Smooth muscle cell (in vitro differentiated cells): Measurements from ENCODE around the gene CTIF. TPM values are rescaled to one million over a fixed set of nuclear protein-coding genes. Genes with fewer than 3 reads are reported as not detected.

Source experiments
- DNase-seq: peaks from one replicate; lab custom pipeline; 2025; ENCODE audit not compliant: unreplicated experiment; lab: John Stamatoyannopoulos, UW
- H2AFZ ChIP-seq: fragments of 200-600 bp; sonication (generic); 2 replicates; pipeline ENCODE4 v1.6.0; 2016; ENCODE audit warnings: antibody characterized with exemption, low read depth, mild to moderate bottlenecking
- H3F3A ChIP-seq: fragments of 200-600 bp; sonication (generic); 2 replicates; pipeline ENCODE4 v1.6.0; 2017; ENCODE audit warnings: antibody characterized with exemption, low read depth
- H3K27ac ChIP-seq: fragments of 200-600 bp; sonication (generic); 2 replicates; pipeline ENCODE4 v1.5.1; 2016; ENCODE audit warnings: low read depth, mild to moderate bottlenecking
- H3K27me3 ChIP-seq: fragments of 200-600 bp; sonication (generic); 2 replicates; pipeline ENCODE4 v1.6.1; 2016; ENCODE audit warnings: low read depth, mild to moderate bottlenecking
- H3K36me3 ChIP-seq: fragments of 200-600 bp; sonication (generic); 2 replicates; pipeline ENCODE4 v1.5.1; 2016; ENCODE audit warnings: low read depth
- H3K4me1 ChIP-seq: fragments of 200-600 bp; sonication (generic); 2 replicates; pipeline ENCODE4 v1.5.1; 2016; ENCODE audit warnings: low read depth
- H3K4me2 ChIP-seq: fragments of 200-600 bp; sonication (generic); 2 replicates; pipeline ENCODE4 v1.6.0; 2016; ENCODE audit warnings: mild to moderate bottlenecking
- H3K4me3 ChIP-seq: fragments of 200-600 bp; sonication (generic); 2 replicates; pipeline ENCODE4 v1.5.1; 2016; ENCODE audit warnings: mild to moderate bottlenecking
- H3K79me2 ChIP-seq: fragments of 200-600 bp; sonication (generic); 2 replicates; pipeline ENCODE4 v1.6.0; 2016; ENCODE audit warnings: low read depth, mild to moderate bottlenecking
- H3K9ac ChIP-seq: fragments of 200-600 bp; sonication (generic); 2 replicates; pipeline ENCODE4 v1.6.0; 2016; ENCODE audit warnings: low read depth
- H3K9me3 ChIP-seq: fragments of 200-600 bp; sonication (generic); replicated peaks from 2 replicates; pipeline ENCODE4 v1.5.1; 2016; ENCODE audit warnings: low read depth
- H4K20me1 ChIP-seq: fragments of 200-600 bp; sonication (generic); 2 replicates; pipeline ENCODE4 v1.6.0; 2016; ENCODE audit warnings: low read depth
- CTCF ChIP-seq: fragments of 200-600 bp; sonication (generic); IDR thresholded peaks from 2 replicates; pipeline ENCODE4 v1.5.1; 2017; ENCODE audit warnings: borderline replicate concordance, mild to moderate bottlenecking, antibody characterized with exemption; ENCODE audit not compliant: insufficient read depth, poor library complexity, severe bottlenecking
- WGBS: methylation state at CpG from one replicate; pipeline ENCODE4 v1.1.7; 2016; ENCODE audit warnings: low lambda C conversion rate; 5-methylcytosine and 5-hydroxymethylcytosine counted together
- polyA plus RNA-seq: library from polyadenylated mRNA; unstranded; fragments of >200 nt; fragmentation: Nextera tagmentation; extraction: Ambion mirVana; gene quantifications from 2 replicates; pipeline ENCODE4 v1.2.1, GENCODE V29; 2016
- total RNA-seq: library from RNA; depleted of rRNA; stranded (reverse); fragments of >200 nt; gene quantifications from 2 replicates; pipeline ENCODE4 v1.2.3, GENCODE V29; 2014

The CTIF gene
- total and polyA plus RNA-seq, 2 experiments from 2014 or later = 22.2 to 25.3 TPM

GRCh38 chr18:48806551-48807261, 267.9 kb downstream of the CTIF start:
- no peaks in the 10 kb centered on the region for H3K27me3 ChIP-seq
- DNase-seq = no peak
- no peak overlapping the region for H3K4me3 ChIP-seq
- WGBS = 37% methylated on average over 11 of the region's 11 CpGs
- no peaks in the 10 kb centered on the region for H3K9me3 ChIP-seq
- peak overlapping the region; percentile 49 for H3K9ac ChIP-seq
- H3F3A ChIP-seq = peaks cover 16% of the 10 kb centered on the region
- H3K79me2 ChIP-seq = peaks cover 21% of the 10 kb centered on the region
- peak overlapping the region; percentile 59 for H3K4me2 ChIP-seq
- H3K27ac ChIP-seq = peak overlapping the region; percentile 90
- TF ChIP-seq CTCF = no peak
- H3K4me1 ChIP-seq = peaks cover 11% of the 10 kb centered on the region
- no peaks in the 10 kb centered on the region for H4K20me1 ChIP-seq
- no peak overlapping the region for H2AFZ ChIP-seq
- H3K36me3 ChIP-seq = no peaks in the 10 kb centered on the region

GRCh38 chr18:48808476-48808875, 269.6 kb downstream of the CTIF start:
- peak overlapping the region; percentile 14 for H3K4me2 ChIP-seq
- H4K20me1 ChIP-seq = no peaks in the 10 kb centered on the region
- H3K36me3 ChIP-seq = no peaks in the 10 kb centered on the region
- H3K27me3 ChIP-seq = no peaks in the 10 kb centered on the region
- no peak overlapping the region for H3K9ac ChIP-seq
- WGBS = 50% methylated on average over 1 of the region's 1 CpG
- no peak overlapping the region for H3K4me3 ChIP-seq
- peaks cover 11% of the 10 kb centered on the region for H3K4me1 ChIP-seq
- no peak for TF ChIP-seq CTCF
- no peaks in the 10 kb centered on the region for H3K9me3 ChIP-seq
- peaks cover 11% of the 10 kb centered on the region for H3F3A ChIP-seq
- peaks cover 18% of the 10 kb centered on the region for H3K79me2 ChIP-seq
- no peak overlapping the region for H2AFZ ChIP-seq
- no peak for DNase-seq
- peak overlapping the region; percentile 90 for H3K27ac ChIP-seq

- Histone ChIP-seq H3K4me1 (peaks cover 11% of the 10 kb centered on the region), H3K27ac (peak overlapping the region; percentile 90), H3K36me3 (no peaks in the 10 kb centered on the region), H3K4me3 (no peak overlapping the region), H4K20me1 (no peaks in the 10 kb centered on the region), H3K79me2 (peaks cover 18% of the 10 kb centered on the region), H3K9ac (no peak overlapping the region), H2AFZ (no peak overlapping the region), H3K9me3 (no peaks in the 10 kb centered on the region), H3K4me2 (no peak overlapping the region), H3K27me3 (no peaks in the 10 kb centered on the region), H3F3A (peaks cover 11% of the 10 kb centered on the region)
- WGBS = 50% methylated on average over 1 of the region's 1 CpG
- DNase-seq = no peak
- no peak for TF ChIP-seq CTCF
These were observed 270.5 kb downstream of the CTIF start for GRCh38 chr18:48809365-48809764.

GRCh38 chr18:48810805-48811204, 272.0 kb downstream of the CTIF start:
- no peak overlapping the region for H3K9ac ChIP-seq
- peaks cover 18% of the 10 kb centered on the region for H3K79me2 ChIP-seq
- peaks cover 11% of the 10 kb centered on the region for H3K4me1 ChIP-seq
- peaks cover 10% of the 10 kb centered on the region for H3F3A ChIP-seq
- no peaks in the 10 kb centered on the region for H3K27me3 ChIP-seq
- H4K20me1 ChIP-seq = no peaks in the 10 kb centered on the region
- no peak for TF ChIP-seq CTCF
- no peak overlapping the region for H3K4me3 ChIP-seq
- H3K27ac ChIP-seq = peak overlapping the region; percentile 90
- DNase-seq = no peak
- no peak overlapping the region for H2AFZ ChIP-seq
- peak overlapping the region; percentile 53 for H3K4me2 ChIP-seq
- no peaks in the 10 kb centered on the region for H3K36me3 ChIP-seq
- no peaks in the 10 kb centered on the region for H3K9me3 ChIP-seq
